ENCODE data around the gene SDK1.

Gene SDK1

GRCh38 chr7:4113976-4114375 is 812.9 kb downstream of the SDK1 start:
- no peak for TF ChIP-seq CTCF (IDR thresholded peaks at IDR 0.05; ENCODE audit: low read depth, low read length, missing control alignments)
- in situ Hi-C loops (cut with HindIII; ENCODE audit: low sequenced_read_pairs): no loop called here
- no peak overlapping the region for H3K4me3 ChIP-seq (ENCODE audit: low read depth, low read length)
- no peak for DNase-seq (ENCODE audit: low read depth)

- in situ Hi-C loops (cut with HindIII; ENCODE audit: low sequenced_read_pairs): no loop called here
- no peak for TF ChIP-seq CTCF (IDR thresholded peaks at IDR 0.05; ENCODE audit: low read depth, low read length, missing control alignments)
These were observed 814.4 kb downstream of the SDK1 start for GRCh38 chr7:4115442-4115841.

GRCh38 chr7:4115941-4116610 is 815.0 kb downstream of the SDK1 start:
- in situ Hi-C loops (cut with HindIII; ENCODE audit: low sequenced_read_pairs): no loop called here
- no peak for TF ChIP-seq CTCF (IDR thresholded peaks at IDR 0.05; ENCODE audit: low read depth, low read length, missing control alignments)
- no peak overlapping the region for H3K4me3 ChIP-seq (ENCODE audit: low read depth, low read length)
- no peak for DNase-seq (ENCODE audit: low read depth)

More at GRCh38 chr7:4115442-4115841, 814.4 kb downstream of the SDK1 start:
- no peak overlapping the region for H3K4me3 ChIP-seq (ENCODE audit: low read depth, low read length)
- no peak for DNase-seq (ENCODE audit: low read depth)

GRCh38 chr7:4119848-4120247 is 818.8 kb downstream of the SDK1 start:
- DNase-seq (ENCODE audit: low read depth): no peak
- no peak for TF ChIP-seq CTCF (IDR thresholded peaks at IDR 0.05; ENCODE audit: low read depth, low read length, missing control alignments)
- in situ Hi-C loops (cut with HindIII; ENCODE audit: low sequenced_read_pairs): no loop called here
- no peak overlapping the region for H3K4me3 ChIP-seq (ENCODE audit: low read depth, low read length)

- no peak for TF ChIP-seq CTCF (IDR thresholded peaks at IDR 0.05; ENCODE audit: low read depth, low read length, missing control alignments)
- in situ Hi-C loops (cut with HindIII; ENCODE audit: low sequenced_read_pairs): no loop called here
- H3K4me3 ChIP-seq (ENCODE audit: low read depth, low read length): no peak overlapping the region
- DNase-seq (ENCODE audit: low read depth): no peak
These were observed 822.3 kb downstream of the SDK1 start for GRCh38 chr7:4123346-4123745.

GRCh38 chr7:4123823-4124222 is 822.8 kb downstream of the SDK1 start:
- no peak overlapping the region for H3K4me3 ChIP-seq (ENCODE audit: low read depth, low read length)
- peak; percentile 39 for DNase-seq (ENCODE audit: low read depth)
- in situ Hi-C loops (cut with HindIII; ENCODE audit: low sequenced_read_pairs): no loop called here
- TF ChIP-seq CTCF (IDR thresholded peaks at IDR 0.05; ENCODE audit: low read depth, low read length, missing control alignments): no peak

All from astrocyte of the cerebellum (primary cell).